Measurements from ENCODE around the gene ASPN. TPM values are rescaled to one million over a fixed set of nuclear protein-coding genes. Genes with fewer than 3 reads are reported as not detected.

Gene ASPN
- polyA plus RNA-seq, 1 donor from 2014 or later = 0.35 TPM

DNA sequence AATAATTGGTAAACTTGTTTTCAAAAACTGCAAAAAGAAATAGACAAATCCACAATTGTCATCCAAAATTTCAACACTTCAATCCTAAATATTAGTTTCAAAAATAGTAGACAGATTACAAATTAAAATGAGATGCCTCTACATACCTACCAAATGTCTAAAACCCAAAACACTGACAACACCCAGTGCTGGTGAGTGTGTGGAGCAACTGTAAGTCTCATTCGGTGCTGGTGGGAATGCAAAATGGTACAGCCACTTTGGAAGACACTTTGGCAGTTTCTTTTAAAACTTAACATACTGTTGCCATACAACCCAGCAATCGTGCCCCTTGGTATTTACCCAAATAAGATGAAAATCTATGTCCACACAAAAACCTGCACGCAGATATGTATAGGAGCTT is 46.8 kb upstream of the ASPN start:
- H3K79me2 ChIP-seq (replicated peaks; ENCODE audit: insufficient read depth, low read length) = no peaks in the 10 kb centered on the region
- no peak overlapping the region for H2AFZ ChIP-seq (ENCODE audit: low read depth, low read length)
- no peak overlapping the region for H3K4me3 ChIP-seq (ENCODE audit: low read length)
- no peak overlapping the region for H3K9ac ChIP-seq (ENCODE audit: low read length)
- no peak for TF ChIP-seq SMC3 (conservative IDR thresholded peaks at IDR 0.05; ENCODE audit: poor library complexity)
- TF ChIP-seq EP300 (conservative IDR thresholded peaks at IDR 0.05; ENCODE audit: poor library complexity, severe bottlenecking) = no peak
- TF ChIP-seq CTCF (IDR thresholded peaks at IDR 0.05; ENCODE audit: poor library complexity, severe bottlenecking) = no peak
- no peak for TF ChIP-seq MXI1 (conservative IDR thresholded peaks at IDR 0.05; ENCODE audit: poor library complexity, severe bottlenecking)
- TF ChIP-seq REST (IDR thresholded peaks at IDR 0.05; ENCODE audit: borderline replicate concordance) = no peak
- TF ChIP-seq POLR2AphosphoS5 (IDR thresholded peaks at IDR 0.05) = no peak
- TF ChIP-seq EZH2 (IDR thresholded peaks at IDR 0.05; ENCODE audit: borderline replicate concordance, insufficient read depth, low read length, poor library complexity, severe bottlenecking) = no peak
- TF ChIP-seq TAF1 (IDR thresholded peaks at IDR 0.05; ENCODE audit: low read depth) = no peak
- no peaks in the 10 kb centered on the region for H3K27me3 ChIP-seq (ENCODE audit: insufficient read depth, low read depth, low read length)
- H3F3A ChIP-seq (ENCODE audit: insufficient read depth, low read length, poor library complexity, severe bottlenecking) = no peaks in the 10 kb centered on the region
- H3K9me2 ChIP-seq (ENCODE audit: insufficient read depth, low read length) = no peaks in the 10 kb centered on the region
- H3K9me3 ChIP-seq (ENCODE audit: low read length) = no peaks in the 10 kb centered on the region
- no peak overlapping the region for H3K4me2 ChIP-seq (ENCODE audit: low read length)
- H3K27ac ChIP-seq (ENCODE audit: low read length) = no peak overlapping the region
- no peaks in the 10 kb centered on the region for H4K20me1 ChIP-seq (ENCODE audit: insufficient read depth)
- no peaks in the 10 kb centered on the region for H3K36me3 ChIP-seq (ENCODE audit: insufficient read depth, low read length)

DNA sequence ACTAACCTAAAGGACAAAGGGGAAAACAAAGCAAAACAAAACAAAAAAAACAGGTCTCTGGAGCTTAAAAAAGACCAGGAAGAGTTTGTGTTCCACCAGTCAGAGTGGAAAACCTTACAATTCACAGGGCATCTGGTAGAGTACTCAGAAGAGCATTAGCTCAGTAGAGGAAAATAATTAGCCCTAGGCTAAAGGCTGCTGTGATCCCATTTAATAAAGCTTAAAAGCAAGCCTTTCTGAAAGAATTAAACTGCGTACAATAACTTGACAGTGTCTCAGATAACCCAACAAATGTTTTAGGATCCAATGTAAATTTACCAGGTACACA is 46.2 kb upstream of the ASPN start:
- no peak overlapping the region for H3K9ac ChIP-seq (ENCODE audit: low read length)
- no peaks in the 10 kb centered on the region for H4K20me1 ChIP-seq (ENCODE audit: insufficient read depth)
- no peaks in the 10 kb centered on the region for H3F3A ChIP-seq (ENCODE audit: insufficient read depth, low read length, poor library complexity, severe bottlenecking)
- H2AFZ ChIP-seq (ENCODE audit: low read depth, low read length) = no peak overlapping the region
- H3K4me2 ChIP-seq (ENCODE audit: low read length) = no peak overlapping the region
- no peaks in the 10 kb centered on the region for H3K9me2 ChIP-seq (ENCODE audit: insufficient read depth, low read length)
- no peaks in the 10 kb centered on the region for H3K9me3 ChIP-seq (ENCODE audit: low read length)
- no peaks in the 10 kb centered on the region for H3K79me2 ChIP-seq (replicated peaks; ENCODE audit: insufficient read depth, low read length)
- H3K27ac ChIP-seq (ENCODE audit: low read length) = no peak overlapping the region
- TF ChIP-seq SMC3 (conservative IDR thresholded peaks at IDR 0.05; ENCODE audit: poor library complexity) (no peak), REST (IDR thresholded peaks at IDR 0.05; ENCODE audit: borderline replicate concordance) (no peak), CTCF (IDR thresholded peaks at IDR 0.05; ENCODE audit: poor library complexity, severe bottlenecking) (no peak), EZH2 (IDR thresholded peaks at IDR 0.05; ENCODE audit: borderline replicate concordance, insufficient read depth, low read length, poor library complexity, severe bottlenecking) (no peak), MXI1 (conservative IDR thresholded peaks at IDR 0.05; ENCODE audit: poor library complexity, severe bottlenecking) (no peak), RAD21 (conservative IDR thresholded peaks at IDR 0.05) (no peak)
- H3K36me3 ChIP-seq (ENCODE audit: insufficient read depth, low read length) = no peaks in the 10 kb centered on the region
- H3K4me3 ChIP-seq (ENCODE audit: low read length) = no peak overlapping the region
- no peaks in the 10 kb centered on the region for H3K27me3 ChIP-seq (ENCODE audit: insufficient read depth, low read depth, low read length)

All from neural cell (in vitro differentiated cells).